ENCODE results near the gene KIF18B. TPM values are rescaled to one million over a fixed set of nuclear protein-coding genes. Genes with fewer than 3 reads are reported as not detected.

The KIF18B gene
- total RNA-seq, 1 experiment from 2014 or later: 82.2 TPM

DNA sequence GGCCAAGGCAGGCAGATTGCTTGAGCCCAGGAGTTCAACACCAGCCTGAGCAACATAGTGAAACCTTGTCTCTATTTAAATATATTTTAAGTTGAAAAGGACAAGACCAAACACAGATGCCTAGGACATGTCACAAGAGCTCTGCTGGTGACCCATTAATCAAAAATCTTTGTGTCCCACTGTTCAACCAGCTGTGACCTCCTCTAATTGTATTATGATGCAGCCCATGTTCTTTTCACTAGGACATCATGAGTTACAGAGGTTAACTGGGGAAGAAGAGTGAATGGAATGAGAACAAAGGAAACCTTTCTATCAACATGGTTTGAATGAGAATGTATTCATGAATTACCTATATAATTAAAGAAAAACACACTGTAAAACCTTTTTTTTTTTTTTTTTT is 55.3 kb downstream of the KIF18B start (continued):
- TF ChIP-seq, protein P1, sequence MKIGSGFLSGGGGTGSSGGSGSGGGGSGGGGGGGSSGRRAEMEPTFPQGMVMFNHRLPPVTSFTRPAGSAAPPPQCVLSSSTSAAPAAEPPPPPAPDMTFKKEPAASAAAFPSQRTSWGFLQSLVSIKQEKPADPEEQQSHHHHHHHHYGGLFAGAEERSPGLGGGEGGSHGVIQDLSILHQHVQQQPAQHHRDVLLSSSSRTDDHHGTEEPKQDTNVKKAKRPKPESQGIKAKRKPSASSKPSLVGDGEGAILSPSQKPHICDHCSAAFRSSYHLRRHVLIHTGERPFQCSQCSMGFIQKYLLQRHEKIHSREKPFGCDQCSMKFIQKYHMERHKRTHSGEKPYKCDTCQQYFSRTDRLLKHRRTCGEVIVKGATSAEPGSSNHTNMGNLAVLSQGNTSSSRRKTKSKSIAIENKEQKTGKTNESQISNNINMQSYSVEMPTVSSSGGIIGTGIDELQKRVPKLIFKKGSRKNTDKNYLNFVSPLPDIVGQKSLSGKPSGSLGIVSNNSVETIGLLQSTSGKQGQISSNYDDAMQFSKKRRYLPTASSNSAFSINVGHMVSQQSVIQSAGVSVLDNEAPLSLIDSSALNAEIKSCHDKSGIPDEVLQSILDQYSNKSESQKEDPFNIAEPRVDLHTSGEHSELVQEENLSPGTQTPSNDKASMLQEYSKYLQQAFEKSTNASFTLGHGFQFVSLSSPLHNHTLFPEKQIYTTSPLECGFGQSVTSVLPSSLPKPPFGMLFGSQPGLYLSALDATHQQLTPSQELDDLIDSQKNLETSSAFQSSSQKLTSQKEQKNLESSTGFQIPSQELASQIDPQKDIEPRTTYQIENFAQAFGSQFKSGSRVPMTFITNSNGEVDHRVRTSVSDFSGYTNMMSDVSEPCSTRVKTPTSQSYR (CRISPR knock-in tag; IDR thresholded peaks at IDR 0.05): no peak

DNA sequence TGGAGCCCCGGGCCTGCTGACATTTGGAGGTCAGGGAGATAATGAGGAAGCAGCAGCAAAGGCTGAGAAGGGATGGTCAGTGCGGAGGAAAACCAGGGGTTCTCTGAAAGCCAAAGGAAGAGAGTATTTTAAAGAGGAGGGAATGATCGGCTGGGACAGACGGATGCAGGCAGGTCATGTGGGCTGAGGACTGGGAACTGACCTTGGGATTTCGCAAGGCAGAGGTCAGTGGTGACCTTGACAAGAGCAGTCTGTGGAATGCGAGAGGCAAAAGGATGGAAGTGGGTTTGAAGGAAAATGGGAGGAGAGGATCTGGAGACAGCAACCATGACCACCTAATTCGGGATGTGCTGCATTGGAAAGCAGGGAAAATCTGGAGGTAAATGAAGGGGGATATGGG is 58.6 kb downstream of the KIF18B start:
- CTCF ChIA-PET: no interaction called here
- no peak overlapping the region for H3K27ac Mint-ChIP-seq
- TF ChIP-seq SMAD3 (CRISPR knock-in tag; IDR thresholded peaks at IDR 0.05; ENCODE audit: borderline replicate concordance) (no peak), ELF4 (CRISPR knock-in tag; IDR thresholded peaks at IDR 0.05; ENCODE audit: low read depth) (no peak)
- TF ChIP-seq, protein P2, sequence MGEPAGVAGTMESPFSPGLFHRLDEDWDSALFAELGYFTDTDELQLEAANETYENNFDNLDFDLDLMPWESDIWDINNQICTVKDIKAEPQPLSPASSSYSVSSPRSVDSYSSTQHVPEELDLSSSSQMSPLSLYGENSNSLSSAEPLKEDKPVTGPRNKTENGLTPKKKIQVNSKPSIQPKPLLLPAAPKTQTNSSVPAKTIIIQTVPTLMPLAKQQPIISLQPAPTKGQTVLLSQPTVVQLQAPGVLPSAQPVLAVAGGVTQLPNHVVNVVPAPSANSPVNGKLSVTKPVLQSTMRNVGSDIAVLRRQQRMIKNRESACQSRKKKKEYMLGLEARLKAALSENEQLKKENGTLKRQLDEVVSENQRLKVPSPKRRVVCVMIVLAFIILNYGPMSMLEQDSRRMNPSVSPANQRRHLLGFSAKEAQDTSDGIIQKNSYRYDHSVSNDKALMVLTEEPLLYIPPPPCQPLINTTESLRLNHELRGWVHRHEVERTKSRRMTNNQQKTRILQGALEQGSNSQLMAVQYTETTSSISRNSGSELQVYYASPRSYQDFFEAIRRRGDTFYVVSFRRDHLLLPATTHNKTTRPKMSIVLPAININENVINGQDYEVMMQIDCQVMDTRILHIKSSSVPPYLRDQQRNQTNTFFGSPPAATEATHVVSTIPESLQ (CRISPR knock-in tag; IDR thresholded peaks at IDR 0.05): no peak
- TF ChIP-seq, protein P3, sequence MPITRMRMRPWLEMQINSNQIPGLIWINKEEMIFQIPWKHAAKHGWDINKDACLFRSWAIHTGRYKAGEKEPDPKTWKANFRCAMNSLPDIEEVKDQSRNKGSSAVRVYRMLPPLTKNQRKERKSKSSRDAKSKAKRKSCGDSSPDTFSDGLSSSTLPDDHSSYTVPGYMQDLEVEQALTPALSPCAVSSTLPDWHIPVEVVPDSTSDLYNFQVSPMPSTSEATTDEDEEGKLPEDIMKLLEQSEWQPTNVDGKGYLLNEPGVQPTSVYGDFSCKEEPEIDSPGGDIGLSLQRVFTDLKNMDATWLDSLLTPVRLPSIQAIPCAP (CRISPR knock-in tag; IDR thresholded peaks at IDR 0.05): no peak
- POLR2A ChIA-PET: no interaction called here
- H3K27me3 Mint-ChIP-seq (ENCODE audit: low read depth): no peaks in the 10 kb centered on the region
- H3K4me1 Mint-ChIP-seq: no peaks in the 10 kb centered on the region
- DNase-seq (ENCODE audit: low spot score) (no peak), ATAC-seq (no peak)
- no peaks in the 10 kb centered on the region for H3K9me3 Mint-ChIP-seq
- H3K4me3 Mint-ChIP-seq: no peak overlapping the region
- peaks cover 31% of the 10 kb centered on the region for H3K36me3 Mint-ChIP-seq

DNA sequence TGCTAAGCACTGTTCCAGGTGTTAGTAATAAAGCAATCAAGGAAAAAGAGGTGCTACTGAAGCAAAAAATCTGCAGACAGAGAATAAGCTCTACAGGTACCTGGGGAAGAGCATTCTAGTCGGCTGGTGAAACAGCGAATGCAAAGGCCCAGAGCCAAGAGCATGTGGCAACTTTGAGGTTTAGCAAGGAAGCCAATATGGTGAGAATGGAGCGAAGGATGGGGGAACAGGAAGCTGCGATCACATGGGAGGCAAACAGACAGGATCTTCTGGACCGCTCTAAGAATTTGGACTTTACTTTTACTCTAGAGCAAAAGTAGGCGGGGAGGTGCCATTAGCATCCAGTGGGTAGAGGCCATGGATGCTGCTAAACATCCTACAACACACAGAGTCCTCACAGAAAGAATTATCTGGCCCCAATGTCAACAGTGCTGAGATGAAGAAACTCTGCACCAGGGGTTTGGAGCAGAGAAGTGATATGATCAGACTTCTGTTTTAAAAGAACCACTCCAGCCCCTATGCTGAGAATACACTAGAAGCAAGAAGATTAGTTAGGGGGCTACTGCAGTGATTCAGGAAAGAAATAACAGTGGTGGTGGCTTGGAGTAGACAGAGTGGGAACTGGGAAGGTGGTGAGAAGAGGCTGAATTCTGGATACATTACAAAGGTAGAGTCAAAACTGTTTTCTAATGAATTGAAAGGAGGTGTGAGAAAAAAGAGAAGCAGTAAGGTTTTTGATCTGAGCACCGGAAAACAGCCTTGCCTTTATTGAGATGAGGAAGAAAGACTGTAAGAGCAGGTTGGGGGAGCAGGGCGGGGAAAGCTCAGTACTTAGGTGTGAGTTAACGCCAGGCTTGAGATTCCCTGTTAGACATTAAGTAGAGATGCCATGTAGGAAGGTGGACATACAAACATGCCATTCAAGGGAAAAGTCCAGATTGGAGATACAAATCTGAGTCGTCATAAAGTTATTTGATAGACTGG is 59.3 kb downstream of the KIF18B start:
- ChIA-PET POLR2A (no interaction called here), CTCF (interaction anchor here (1.4 kb wide), 1 partner anchor 10 kb away, joined by 4 read pairs; no protein-coding TSS in a partner anchor)
- no peaks in the 10 kb centered on the region for H3K4me1 Mint-ChIP-seq
- H3K27me3 Mint-ChIP-seq (ENCODE audit: low read depth): no peaks in the 10 kb centered on the region
- H3K4me3 Mint-ChIP-seq: no peak overlapping the region
- H3K9me3 Mint-ChIP-seq: no peaks in the 10 kb centered on the region
- peaks cover 32% of the 10 kb centered on the region for H3K36me3 Mint-ChIP-seq
- no peak for ATAC-seq
- no peak overlapping the region for H3K27ac Mint-ChIP-seq
- DNase-seq (ENCODE audit: low spot score): no peak
- TF ChIP-seq IRF2 (CRISPR knock-in tag; IDR thresholded peaks at IDR 0.05; ENCODE audit: borderline replicate concordance, low read depth) (no peak), JUN (CRISPR knock-in tag; IDR thresholded peaks at IDR 0.05) (no peak), RORB (CRISPR knock-in tag; IDR thresholded peaks at IDR 0.05) (no peak), HMGA2 (CRISPR knock-in tag; IDR thresholded peaks at IDR 0.05) (no peak), FOXK1 (CRISPR knock-in tag; IDR thresholded peaks at IDR 0.05) (no peak), CREM (CRISPR knock-in tag; IDR thresholded peaks at IDR 0.05) (no peak), RELA (CRISPR knock-in tag; IDR thresholded peaks at IDR 0.05; ENCODE audit: borderline replicate concordance) (no peak)
- TF ChIP-seq, protein P4, sequence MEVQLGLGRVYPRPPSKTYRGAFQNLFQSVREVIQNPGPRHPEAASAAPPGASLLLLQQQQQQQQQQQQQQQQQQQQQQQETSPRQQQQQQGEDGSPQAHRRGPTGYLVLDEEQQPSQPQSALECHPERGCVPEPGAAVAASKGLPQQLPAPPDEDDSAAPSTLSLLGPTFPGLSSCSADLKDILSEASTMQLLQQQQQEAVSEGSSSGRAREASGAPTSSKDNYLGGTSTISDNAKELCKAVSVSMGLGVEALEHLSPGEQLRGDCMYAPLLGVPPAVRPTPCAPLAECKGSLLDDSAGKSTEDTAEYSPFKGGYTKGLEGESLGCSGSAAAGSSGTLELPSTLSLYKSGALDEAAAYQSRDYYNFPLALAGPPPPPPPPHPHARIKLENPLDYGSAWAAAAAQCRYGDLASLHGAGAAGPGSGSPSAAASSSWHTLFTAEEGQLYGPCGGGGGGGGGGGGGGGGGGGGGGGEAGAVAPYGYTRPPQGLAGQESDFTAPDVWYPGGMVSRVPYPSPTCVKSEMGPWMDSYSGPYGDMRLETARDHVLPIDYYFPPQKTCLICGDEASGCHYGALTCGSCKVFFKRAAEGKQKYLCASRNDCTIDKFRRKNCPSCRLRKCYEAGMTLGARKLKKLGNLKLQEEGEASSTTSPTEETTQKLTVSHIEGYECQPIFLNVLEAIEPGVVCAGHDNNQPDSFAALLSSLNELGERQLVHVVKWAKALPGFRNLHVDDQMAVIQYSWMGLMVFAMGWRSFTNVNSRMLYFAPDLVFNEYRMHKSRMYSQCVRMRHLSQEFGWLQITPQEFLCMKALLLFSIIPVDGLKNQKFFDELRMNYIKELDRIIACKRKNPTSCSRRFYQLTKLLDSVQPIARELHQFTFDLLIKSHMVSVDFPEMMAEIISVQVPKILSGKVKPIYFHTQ (CRISPR knock-in tag; IDR thresholded peaks at IDR 0.05): no peak
- TF ChIP-seq, protein P5, sequence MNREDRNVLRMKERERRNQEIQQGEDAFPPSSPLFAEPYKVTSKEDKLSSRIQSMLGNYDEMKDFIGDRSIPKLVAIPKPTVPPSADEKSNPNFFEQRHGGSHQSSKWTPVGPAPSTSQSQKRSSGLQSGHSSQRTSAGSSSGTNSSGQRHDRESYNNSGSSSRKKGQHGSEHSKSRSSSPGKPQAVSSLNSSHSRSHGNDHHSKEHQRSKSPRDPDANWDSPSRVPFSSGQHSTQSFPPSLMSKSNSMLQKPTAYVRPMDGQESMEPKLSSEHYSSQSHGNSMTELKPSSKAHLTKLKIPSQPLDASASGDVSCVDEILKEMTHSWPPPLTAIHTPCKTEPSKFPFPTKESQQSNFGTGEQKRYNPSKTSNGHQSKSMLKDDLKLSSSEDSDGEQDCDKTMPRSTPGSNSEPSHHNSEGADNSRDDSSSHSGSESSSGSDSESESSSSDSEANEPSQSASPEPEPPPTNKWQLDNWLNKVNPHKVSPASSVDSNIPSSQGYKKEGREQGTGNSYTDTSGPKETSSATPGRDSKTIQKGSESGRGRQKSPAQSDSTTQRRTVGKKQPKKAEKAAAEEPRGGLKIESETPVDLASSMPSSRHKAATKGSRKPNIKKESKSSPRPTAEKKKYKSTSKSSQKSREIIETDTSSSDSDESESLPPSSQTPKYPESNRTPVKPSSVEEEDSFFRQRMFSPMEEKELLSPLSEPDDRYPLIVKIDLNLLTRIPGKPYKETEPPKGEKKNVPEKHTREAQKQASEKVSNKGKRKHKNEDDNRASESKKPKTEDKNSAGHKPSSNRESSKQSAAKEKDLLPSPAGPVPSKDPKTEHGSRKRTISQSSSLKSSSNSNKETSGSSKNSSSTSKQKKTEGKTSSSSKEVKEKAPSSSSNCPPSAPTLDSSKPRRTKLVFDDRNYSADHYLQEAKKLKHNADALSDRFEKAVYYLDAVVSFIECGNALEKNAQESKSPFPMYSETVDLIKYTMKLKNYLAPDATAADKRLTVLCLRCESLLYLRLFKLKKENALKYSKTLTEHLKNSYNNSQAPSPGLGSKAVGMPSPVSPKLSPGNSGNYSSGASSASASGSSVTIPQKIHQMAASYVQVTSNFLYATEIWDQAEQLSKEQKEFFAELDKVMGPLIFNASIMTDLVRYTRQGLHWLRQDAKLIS (CRISPR knock-in tag; IDR thresholded peaks at IDR 0.05; ENCODE audit: borderline replicate concordance): no peak
- TF ChIP-seq, protein P6, sequence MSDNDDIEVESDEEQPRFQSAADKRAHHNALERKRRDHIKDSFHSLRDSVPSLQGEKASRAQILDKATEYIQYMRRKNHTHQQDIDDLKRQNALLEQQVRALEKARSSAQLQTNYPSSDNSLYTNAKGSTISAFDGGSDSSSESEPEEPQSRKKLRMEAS (CRISPR knock-in tag; IDR thresholded peaks at IDR 0.05): no peak
- TF ChIP-seq, protein P1 (CRISPR knock-in tag; IDR thresholded peaks at IDR 0.05): no peak
